ENCODE measurements around the gene SNRNP70.

GRCh38 chr19:49104229-49104864 lies 19.1 kb downstream of the SNRNP70 start:
- TF ChIP-seq POLR2A (IDR thresholded peaks at IDR 0.05) (no peak), CTCF (IDR thresholded peaks at IDR 0.05 in 4 of 5, conservative IDR thresholded peaks at IDR 0.05 in 1 of 5) (no peak)

Measured in gastrocnemius medialis (tissue), 4 donors.